ENCODE measurements around the gene ADARB1. TPM values are rescaled to one million over a fixed set of nuclear protein-coding genes. Genes with fewer than 3 reads are reported as not detected.

ADARB1 gene
- total RNA-seq, 1 donor: 2.1 TPM

- no peak for TF ChIP-seq CTCF (IDR thresholded peaks at IDR 0.05; ENCODE audit: insufficient read depth, low read length)
- H3K4me3 ChIP-seq (ENCODE audit: low read depth, low read length): no peak overlapping the region
- DNase-seq (ENCODE audit: low read depth): no peak
These were observed 126.4 kb downstream of the ADARB1 start for GRCh38 chr21:45200581-45201296.

- no peak for DNase-seq (ENCODE audit: low read depth)
- no peak for TF ChIP-seq CTCF (IDR thresholded peaks at IDR 0.05; ENCODE audit: insufficient read depth, low read length)
- H3K4me3 ChIP-seq (ENCODE audit: low read depth, low read length): no peak overlapping the region
These were observed 128.0 kb downstream of the ADARB1 start for GRCh38 chr21:45202344-45202743.

GRCh38 chr21:45202889-45203288 lies 128.5 kb downstream of the ADARB1 start:
- no peak for DNase-seq (ENCODE audit: low read depth)
- H3K4me3 ChIP-seq (ENCODE audit: low read depth, low read length): no peak overlapping the region
- TF ChIP-seq CTCF (IDR thresholded peaks at IDR 0.05; ENCODE audit: insufficient read depth, low read length): no peak

GRCh38 chr21:45203983-45204382 lies 129.6 kb downstream of the ADARB1 start:
- no peak for DNase-seq (ENCODE audit: low read depth)
- H3K4me3 ChIP-seq (ENCODE audit: low read depth, low read length): no peak overlapping the region
- no peak for TF ChIP-seq CTCF (IDR thresholded peaks at IDR 0.05; ENCODE audit: insufficient read depth, low read length)

- no peak for TF ChIP-seq CTCF (IDR thresholded peaks at IDR 0.05; ENCODE audit: insufficient read depth, low read length)
- DNase-seq (ENCODE audit: low read depth): no peak
These were observed 130.0 kb downstream of the ADARB1 start for GRCh38 chr21:45204395-45204794.

GRCh38 chr21:45207839-45208626 lies 133.7 kb downstream of the ADARB1 start:
- H3K4me3 ChIP-seq (ENCODE audit: low read depth, low read length): no peak overlapping the region
- DNase-seq (ENCODE audit: low read depth): no peak
- TF ChIP-seq CTCF (IDR thresholded peaks at IDR 0.05; ENCODE audit: insufficient read depth, low read length): no peak

More at GRCh38 chr21:45204395-45204794, 130.0 kb downstream of the ADARB1 start:
- H3K4me3 ChIP-seq (ENCODE audit: low read depth, low read length): no peak overlapping the region
